BE2C (cell line): ENCODE data around the gene TUB.

Experiments used
- DNase-seq: peaks from one replicate; pipeline ENCODE4 v3.0.0-alpha.2; 2020
- H3K27me3 ChIP-seq: fragments of 250-450 bp; sonication (Bioruptor Pico); 2 replicates; pipeline ENCODE4 v1.5.1; 2020; ENCODE audit warnings: mild to moderate bottlenecking
- H3K36me3 ChIP-seq: fragments of 250-450 bp; sonication (Bioruptor Pico); 2 replicates; pipeline ENCODE4 v1.5.1; 2020; ENCODE audit warnings: mild to moderate bottlenecking
- H3K4me1 ChIP-seq: fragments of 250-450 bp; sonication (Bioruptor Pico); 2 replicates; pipeline ENCODE4 v1.5.1; 2020
- H3K4me3 ChIP-seq: 2 replicates; pipeline ENCODE4 v1.5.1; 2011; ENCODE audit warnings: low read depth, low read length
- H3K9me3 ChIP-seq: fragments of 250-450 bp; sonication (Bioruptor Pico); 2 replicates; pipeline ENCODE4 v1.5.1; 2020
- CTCF ChIP-seq: IDR thresholded peaks from 2 replicates; pipeline ENCODE4 v1.5.1; 2012; ENCODE audit warnings: mild to moderate bottlenecking, low read depth, low read length

Gene TUB

DNA sequence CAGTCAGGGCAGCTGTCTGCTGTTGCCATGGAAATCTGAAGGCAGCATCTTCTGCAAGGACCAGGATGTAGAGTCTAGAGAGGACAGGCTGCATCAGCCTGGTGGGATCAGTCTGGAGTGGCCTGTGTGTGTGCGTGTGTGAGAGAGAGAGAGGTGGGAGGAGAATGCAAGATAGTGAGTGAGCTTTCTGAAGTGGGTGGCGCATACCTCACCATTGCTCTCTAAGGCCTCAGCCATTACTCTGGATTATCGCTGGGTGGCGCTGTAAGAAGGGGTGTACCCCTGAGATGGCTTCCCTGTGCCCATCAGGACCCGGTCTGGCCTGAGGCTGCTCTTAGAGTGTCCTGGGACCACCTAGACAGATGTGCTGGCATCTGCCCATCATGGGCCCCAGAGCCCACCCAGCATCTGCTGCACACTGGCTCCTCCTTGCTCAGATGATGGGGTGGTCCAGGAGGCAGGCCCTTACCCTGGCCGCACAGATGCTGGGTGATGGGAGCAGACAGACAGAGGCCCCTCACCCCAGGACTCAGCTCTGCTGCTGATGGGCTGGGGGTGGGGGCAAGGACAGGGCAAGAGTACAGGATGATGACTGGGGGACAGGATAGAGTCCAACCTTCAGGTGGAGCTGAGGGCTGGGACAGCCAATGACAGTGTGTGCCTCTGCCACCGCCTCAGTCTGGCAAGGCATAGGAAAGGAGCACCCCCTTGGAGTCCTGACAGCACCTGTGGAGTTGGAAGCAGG, 25.7 kb upstream of the TUB start:
- no peak for TF ChIP-seq CTCF
- Histone ChIP-seq H3K27me3 (no peaks in the 10 kb centered on the region), H3K36me3 (no peaks in the 10 kb centered on the region), H3K4me1 (no peaks in the 10 kb centered on the region), H3K9me3 (no peaks in the 10 kb centered on the region), H3K4me3 (no peak overlapping the region)
- DNase-seq = no peak

- H3K27me3 ChIP-seq = no peaks in the 10 kb centered on the region
- no peak for TF ChIP-seq CTCF
- DNase-seq = no peak
Measured at GRCh38 chr11:8055836-8056526, 25.0 kb upstream of the TUB start.

GRCh38 chr11:8056810-8057463, 24.1 kb upstream of the TUB start:
- TF ChIP-seq CTCF = no peak
- DNase-seq = no peak
- H3K4me3 ChIP-seq = no peak overlapping the region
- H3K4me1 ChIP-seq = no peaks in the 10 kb centered on the region; the same call in 1 of the 2 replicates
- H3K9me3 ChIP-seq = no peaks in the 10 kb centered on the region
- no peaks in the 10 kb centered on the region for H3K36me3 ChIP-seq
- no peaks in the 10 kb centered on the region for H3K27me3 ChIP-seq

More at GRCh38 chr11:8055836-8056526, 25.0 kb upstream of the TUB start:
- H3K4me3 ChIP-seq = no peak overlapping the region
- no peaks in the 10 kb centered on the region for H3K9me3 ChIP-seq
- H3K4me1 ChIP-seq = no peaks in the 10 kb centered on the region
- H3K36me3 ChIP-seq = no peaks in the 10 kb centered on the region

- DNase-seq = no peak
- H3K4me1 ChIP-seq = no peaks in the 10 kb centered on the region; the same call in 1 of the 2 replicates
- no peaks in the 10 kb centered on the region for H3K9me3 ChIP-seq
- TF ChIP-seq CTCF = no peak
- H3K27me3 ChIP-seq = no peaks in the 10 kb centered on the region
- no peak overlapping the region for H3K4me3 ChIP-seq
- no peaks in the 10 kb centered on the region for H3K36me3 ChIP-seq
Measured at GRCh38 chr11:8058216-8058615, 22.8 kb upstream of the TUB start.

GRCh38 chr11:8059030-8059429, 22.0 kb upstream of the TUB start:
- no peaks in the 10 kb centered on the region for H3K36me3 ChIP-seq
- H3K27me3 ChIP-seq = no peaks in the 10 kb centered on the region
- H3K4me3 ChIP-seq = no peak overlapping the region
- no peak for DNase-seq
- H3K4me1 ChIP-seq = no peaks in the 10 kb centered on the region; the same call in 1 of the 2 replicates
- no peaks in the 10 kb centered on the region for H3K9me3 ChIP-seq
- TF ChIP-seq CTCF = no peak
